MM.1S (cell line): ENCODE measurements around the gene DUSP28.

Experiments
- DNase-seq: peaks from one replicate; pipeline ENCODE4 v3.0.0-alpha.2; 2015
- H2AFZ ChIP-seq: fragments of 300-600 bp; sonication (generic); 2 replicates; pipeline ENCODE4 v1.6.0; 2016; ENCODE audit warnings: antibody characterized with exemption, low read length
- H3F3A ChIP-seq: fragments of 300-600 bp; sonication (generic); 2 replicates; pipeline ENCODE4 v1.6.1; 2016; ENCODE audit warnings: mild to moderate bottlenecking, antibody characterized with exemption, low read length, moderate library complexity, mixed read lengths; ENCODE audit not compliant: insufficient read depth
- H3K27ac ChIP-seq: fragments of 300-600 bp; sonication (generic); 2 replicates; pipeline ENCODE4 v1.5.1; 2016; ENCODE audit warnings: mild to moderate bottlenecking, low read length
- H3K27me3 ChIP-seq: fragments of 300-600 bp; sonication (generic); replicated peaks from 2 replicates; pipeline ENCODE4 v1.6.0; 2016; ENCODE audit warnings: low read length; ENCODE audit not compliant: insufficient read depth
- H3K36me3 ChIP-seq: fragments of 300-600 bp; sonication (generic); replicated peaks from 2 replicates; pipeline ENCODE4 v1.6.1; 2016; ENCODE audit warnings: mild to moderate bottlenecking, low read length, mixed read lengths; ENCODE audit not compliant: insufficient read depth
- H3K4me1 ChIP-seq: fragments of 300-600 bp; sonication (generic); 2 replicates; pipeline ENCODE4 v1.6.1; 2016; ENCODE audit warnings: low read length, mixed read lengths
- H3K4me2 ChIP-seq: fragments of 300-600 bp; sonication (generic); 2 replicates; pipeline ENCODE4 v1.6.0; 2016; ENCODE audit warnings: low read depth, low read length
- H3K4me3 ChIP-seq: fragments of 300-600 bp; sonication (generic); 2 replicates; pipeline ENCODE4 v1.5.1; 2016; ENCODE audit warnings: low read length, mixed read lengths
- H3K79me2 ChIP-seq: fragments of 300-600 bp; sonication (generic); 2 replicates; pipeline ENCODE4 v1.6.1; 2016; ENCODE audit warnings: mixed run types, low read length, mixed read lengths
- H3K9ac ChIP-seq: fragments of 300-600 bp; sonication (generic); 2 replicates; pipeline ENCODE4 v1.6.1; 2016; ENCODE audit warnings: low read length, mixed read lengths
- H3K9me2 ChIP-seq: fragments of 300-600 bp; sonication (generic); replicated peaks from 2 replicates; pipeline ENCODE4 v1.6.1; 2016; ENCODE audit warnings: mild to moderate bottlenecking, low read length, mixed read lengths; ENCODE audit not compliant: insufficient read depth
- H3K9me3 ChIP-seq: fragments of 300-600 bp; sonication (generic); replicated peaks from 2 replicates; pipeline ENCODE4 v1.6.1; 2016; ENCODE audit warnings: mild to moderate bottlenecking, low read length, mixed read lengths; ENCODE audit not compliant: insufficient read depth
- H4K20me1 ChIP-seq: fragments of 300-600 bp; sonication (generic); 2 replicates; pipeline ENCODE4 v1.6.1; 2016; ENCODE audit warnings: mild to moderate bottlenecking, low read length, moderate library complexity, mixed read lengths; ENCODE audit not compliant: insufficient read depth
- EZH2 ChIP-seq: fragments of 300-600 bp; sonication (generic); optimal IDR thresholded peaks from 2 replicates; pipeline ENCODE3; 2017; ENCODE audit warnings: low read depth, mild to moderate bottlenecking, antibody characterized with exemption, low read length, mixed read lengths
- EZH2phosphoT487 ChIP-seq: fragments of 300-600 bp; sonication (generic); IDR thresholded peaks from 2 replicates; pipeline ENCODE4 v1.6.1; 2018; ENCODE audit warnings: antibody characterized with exemption, low read length
- TF ChIP-seq, protein P1 (sequence below): fragments of 300-600 bp; sonication (generic); IDR thresholded peaks from 2 replicates; pipeline ENCODE4 v1.5.1; 2016; ENCODE audit warnings: antibody characterized with exemption, low read length, mixed read lengths

DUSP28 gene

DNA sequence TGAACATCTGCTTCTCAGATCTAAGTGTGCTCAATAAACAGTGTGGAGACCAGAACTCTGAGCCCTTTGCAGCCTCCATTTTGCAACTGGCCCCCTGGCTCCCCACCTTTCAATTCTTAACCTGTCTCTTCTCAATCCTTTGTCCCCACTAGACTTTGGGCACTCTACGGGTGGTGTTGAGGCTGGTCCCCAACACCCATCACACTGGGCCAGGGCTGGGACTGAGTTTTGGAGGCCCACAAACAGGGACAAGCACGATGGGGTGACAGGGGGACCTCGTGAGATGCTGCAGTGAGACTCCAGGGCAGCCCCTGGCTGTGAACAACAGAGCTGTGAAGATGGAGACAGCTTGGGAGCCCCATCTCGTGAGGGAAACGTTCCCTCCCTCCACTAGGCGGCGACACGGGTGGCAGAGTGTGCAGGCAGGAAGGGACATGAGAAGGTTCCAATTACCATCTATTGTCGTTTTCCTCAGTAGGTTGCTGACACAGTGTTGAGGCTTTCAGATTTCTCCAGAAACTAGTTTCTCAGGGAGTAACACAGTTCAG lies 3.5 kb upstream of the DUSP28 start:
- Histone ChIP-seq H3K27ac (no peak overlapping the region), H3K4me1 (peaks cover 20% of the 10 kb centered on the region), H3K4me3 (no peak overlapping the region), H3K79me2 (peaks cover 69% of the 10 kb centered on the region), H3K9me2 (no peaks in the 10 kb centered on the region), H3K4me2 (no peak overlapping the region), H3K9ac (no peak overlapping the region), H3K27me3 (no peaks in the 10 kb centered on the region), H3K36me3 (no peaks in the 10 kb centered on the region; the same call in 1 of the 2 replicates), H2AFZ (no peak overlapping the region), H4K20me1 (no peaks in the 10 kb centered on the region), H3F3A (peaks cover 10% of the 10 kb centered on the region), H3K9me3 (no peaks in the 10 kb centered on the region)
- DNase-seq = no peak
- no peak for TF ChIP-seq EZH2
- TF ChIP-seq, protein P1, sequence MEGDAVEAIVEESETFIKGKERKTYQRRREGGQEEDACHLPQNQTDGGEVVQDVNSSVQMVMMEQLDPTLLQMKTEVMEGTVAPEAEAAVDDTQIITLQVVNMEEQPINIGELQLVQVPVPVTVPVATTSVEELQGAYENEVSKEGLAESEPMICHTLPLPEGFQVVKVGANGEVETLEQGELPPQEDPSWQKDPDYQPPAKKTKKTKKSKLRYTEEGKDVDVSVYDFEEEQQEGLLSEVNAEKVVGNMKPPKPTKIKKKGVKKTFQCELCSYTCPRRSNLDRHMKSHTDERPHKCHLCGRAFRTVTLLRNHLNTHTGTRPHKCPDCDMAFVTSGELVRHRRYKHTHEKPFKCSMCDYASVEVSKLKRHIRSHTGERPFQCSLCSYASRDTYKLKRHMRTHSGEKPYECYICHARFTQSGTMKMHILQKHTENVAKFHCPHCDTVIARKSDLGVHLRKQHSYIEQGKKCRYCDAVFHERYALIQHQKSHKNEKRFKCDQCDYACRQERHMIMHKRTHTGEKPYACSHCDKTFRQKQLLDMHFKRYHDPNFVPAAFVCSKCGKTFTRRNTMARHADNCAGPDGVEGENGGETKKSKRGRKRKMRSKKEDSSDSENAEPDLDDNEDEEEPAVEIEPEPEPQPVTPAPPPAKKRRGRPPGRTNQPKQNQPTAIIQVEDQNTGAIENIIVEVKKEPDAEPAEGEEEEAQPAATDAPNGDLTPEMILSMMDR = peak; percentile 32

DNA sequence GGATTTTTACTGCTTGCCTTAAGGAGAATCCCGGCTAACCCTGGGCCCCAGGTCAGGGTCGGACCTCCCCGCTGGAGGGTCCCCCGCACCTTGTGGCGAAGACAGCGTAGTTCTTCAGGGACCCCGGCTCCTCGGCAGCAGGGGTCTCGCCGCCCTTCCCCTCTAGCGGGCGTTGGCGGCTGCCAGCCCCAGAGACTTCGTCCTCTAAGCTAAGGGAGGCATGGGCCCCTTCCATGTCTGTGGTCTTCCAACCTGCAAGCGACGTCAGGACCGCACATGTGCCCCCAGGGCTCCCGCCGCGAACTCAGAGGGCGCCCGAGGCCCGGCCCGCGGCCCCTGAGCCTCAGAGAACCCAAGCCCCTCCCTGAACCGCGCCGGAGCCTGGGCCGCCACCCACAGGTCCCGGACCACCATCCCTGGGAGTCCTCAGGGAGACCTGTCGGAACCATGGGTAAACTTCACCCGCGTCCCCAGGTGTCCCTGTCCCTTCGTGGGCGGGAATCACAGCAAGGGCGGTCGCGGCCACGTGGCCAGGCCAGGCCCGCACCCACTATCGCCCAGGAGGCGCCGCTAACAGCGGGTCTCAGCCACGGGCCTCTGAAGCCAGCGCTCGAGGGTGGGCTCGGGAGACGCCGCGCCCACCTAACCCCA lies 2.9 kb upstream of the DUSP28 start:
- Histone ChIP-seq H3K4me1 (peaks cover 16% of the 10 kb centered on the region), H3K9me2 (no peaks in the 10 kb centered on the region), H3K27ac (no peak overlapping the region), H3K36me3 (no peaks in the 10 kb centered on the region; the same call in 1 of the 2 replicates), H3K9me3 (no peaks in the 10 kb centered on the region), H2AFZ (no peak overlapping the region), H3K4me2 (no peak overlapping the region), H3F3A (peaks cover 14% of the 10 kb centered on the region), H3K9ac (no peak overlapping the region), H3K79me2 (peaks cover 71% of the 10 kb centered on the region), H3K27me3 (no peaks in the 10 kb centered on the region), H3K4me3 (no peak overlapping the region), H4K20me1 (no peaks in the 10 kb centered on the region)
- TF ChIP-seq, protein P1 = no peak
- TF ChIP-seq EZH2phosphoT487 = no peak
- TF ChIP-seq EZH2 = no peak
- no peak for DNase-seq

DNA sequence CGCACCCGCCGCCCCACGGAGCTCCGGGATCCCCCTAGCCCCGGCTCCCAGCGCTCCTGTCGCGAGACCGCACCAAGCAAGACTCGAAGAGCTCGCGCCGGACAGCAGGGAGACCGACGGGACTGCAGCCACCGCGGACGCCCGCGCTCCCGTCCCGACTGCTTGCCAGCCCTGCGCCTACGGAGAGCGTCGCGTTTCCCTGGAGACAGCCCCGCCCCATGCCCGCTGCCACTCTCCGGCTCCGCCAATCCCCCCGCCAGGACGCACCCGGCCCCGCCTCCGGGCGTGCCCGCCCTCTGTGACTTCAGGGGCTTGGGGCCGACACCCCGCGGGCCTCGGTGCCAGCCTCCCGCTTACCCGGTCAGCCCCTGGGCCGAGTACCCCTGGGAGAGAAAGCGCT lies 2.3 kb upstream of the DUSP28 start, which contains the start of gene ANKMY1:
Gene ANKMY1, minus strand, starts transcription at position 181 of the 400 bp plus-strand sequence. CDS start 653 bp downstream, outside the sequence.
- H3K36me3 ChIP-seq = no peaks in the 10 kb centered on the region; the same call in 1 of the 2 replicates
- H3K9ac ChIP-seq = no peak within 1 kb of the TSS
- H2AFZ ChIP-seq = no peak within 1 kb of the TSS
- no peaks in the 10 kb centered on the region for H3K9me3 ChIP-seq
- no peak within 1 kb of the TSS for H3K4me2 ChIP-seq
- H4K20me1 ChIP-seq = no peaks in the 10 kb centered on the region
- TF ChIP-seq, protein P1 = no peak
- TF ChIP-seq EZH2 = no peak
- TF ChIP-seq EZH2phosphoT487 = no peak
- H3K4me3 ChIP-seq = no peak within 1 kb of the TSS
- H3F3A ChIP-seq = peaks cover 14% of the 10 kb centered on the region
- peaks cover 77% of the 10 kb centered on the region for H3K79me2 ChIP-seq
- H3K4me1 ChIP-seq = peaks cover 16% of the 10 kb centered on the region
- no peaks in the 10 kb centered on the region for H3K9me2 ChIP-seq
- H3K27me3 ChIP-seq = no peaks in the 10 kb centered on the region
- no peak for DNase-seq
- no peak within 1 kb of the TSS for H3K27ac ChIP-seq
